Fibroblast of peridontal ligament (primary cell): Measurements from ENCODE around the gene TRIM46.

ENCODE experiments used
- DNase-seq: peaks from one replicate; pipeline ENCODE4 v3.0.0-alpha.2; 2010; ENCODE audit errors: extremely low read depth

Gene TRIM46

GRCh38 chr1:155171836-155172731 is 1.6 kb upstream of the TRIM46 start:
- DNase-seq, result no peak

DNA sequence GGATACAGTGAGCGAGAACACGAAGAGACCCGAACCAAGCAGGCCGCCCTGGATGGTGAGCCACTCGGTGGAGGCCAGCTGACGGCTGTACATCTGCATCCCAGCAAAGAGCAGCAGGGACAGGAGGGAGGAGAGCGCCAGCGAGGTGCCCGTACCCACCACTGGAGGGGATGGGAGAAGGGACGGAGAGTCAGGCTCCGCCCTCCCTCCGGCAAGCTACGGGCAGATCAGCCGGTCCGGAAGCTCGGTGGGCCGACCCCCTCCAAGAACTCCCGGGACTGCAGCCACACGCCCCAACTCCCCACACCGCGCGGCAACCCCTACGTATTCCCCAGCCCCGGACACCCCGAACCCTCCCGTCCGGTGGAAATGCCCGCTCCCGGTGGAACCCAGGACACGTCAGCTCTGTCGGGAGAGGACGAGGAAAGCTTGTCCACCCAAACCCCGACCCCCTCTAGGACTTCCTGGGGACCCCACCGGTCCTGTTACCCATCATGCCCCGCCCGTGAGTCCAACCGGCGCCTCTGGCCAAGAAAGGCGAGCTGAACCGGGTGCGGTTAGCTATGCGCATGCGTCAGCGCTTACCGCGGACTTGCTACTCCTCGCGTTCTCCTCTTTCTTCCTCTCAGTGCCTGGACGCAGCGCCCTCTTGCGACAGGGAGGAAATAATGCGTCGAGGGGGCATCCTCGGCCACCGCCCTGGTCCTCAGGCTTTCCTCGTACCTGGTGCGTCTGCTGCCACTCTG is 744 bp upstream of the TRIM46 start, which contains the start of gene KRTCAP2:
KRTCAP2 (minus strand) TSS at position 573 of the 746 bp plus-strand sequence; CDS start at position 493, 80 bp downstream.
- peak; percentile 96 for DNase-seq

GRCh38 chr1:155174324-155175280 is 953 bp downstream of the TRIM46 start:
- DNase-seq, result peak; percentile 16

GRCh38 chr1:155175281-155175926 is 1.8 kb downstream of the TRIM46 start:
- no peak for DNase-seq

GRCh38 chr1:155175927-155176371 is 2.3 kb downstream of the TRIM46 start:
- DNase-seq, result no peak

DNA sequence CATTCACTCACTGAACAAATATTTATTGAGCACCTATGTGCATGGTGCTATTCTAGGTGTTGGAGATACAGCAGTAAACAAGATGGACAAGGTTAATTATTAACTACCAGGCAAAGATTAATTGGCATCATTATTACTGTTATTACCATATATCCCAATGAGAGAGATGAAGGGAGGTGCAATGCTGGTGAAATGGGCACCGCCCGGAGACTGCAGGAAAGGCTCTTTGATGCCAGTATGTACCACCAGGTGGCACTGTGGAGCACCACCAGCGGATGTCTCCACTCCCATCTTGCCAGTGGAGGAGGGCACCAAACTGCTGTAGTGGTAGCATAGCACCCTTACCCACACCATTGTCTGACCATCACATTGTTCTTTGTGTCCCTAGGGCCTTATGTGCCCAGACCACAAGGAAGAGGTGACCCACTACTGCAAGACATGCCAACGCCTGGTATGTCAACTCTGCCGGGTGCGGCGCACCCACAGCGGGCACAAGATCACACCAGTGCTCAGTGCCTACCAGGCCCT is 3.0 kb downstream of the TRIM46 start:
- peak; percentile 75 for DNase-seq

DNA sequence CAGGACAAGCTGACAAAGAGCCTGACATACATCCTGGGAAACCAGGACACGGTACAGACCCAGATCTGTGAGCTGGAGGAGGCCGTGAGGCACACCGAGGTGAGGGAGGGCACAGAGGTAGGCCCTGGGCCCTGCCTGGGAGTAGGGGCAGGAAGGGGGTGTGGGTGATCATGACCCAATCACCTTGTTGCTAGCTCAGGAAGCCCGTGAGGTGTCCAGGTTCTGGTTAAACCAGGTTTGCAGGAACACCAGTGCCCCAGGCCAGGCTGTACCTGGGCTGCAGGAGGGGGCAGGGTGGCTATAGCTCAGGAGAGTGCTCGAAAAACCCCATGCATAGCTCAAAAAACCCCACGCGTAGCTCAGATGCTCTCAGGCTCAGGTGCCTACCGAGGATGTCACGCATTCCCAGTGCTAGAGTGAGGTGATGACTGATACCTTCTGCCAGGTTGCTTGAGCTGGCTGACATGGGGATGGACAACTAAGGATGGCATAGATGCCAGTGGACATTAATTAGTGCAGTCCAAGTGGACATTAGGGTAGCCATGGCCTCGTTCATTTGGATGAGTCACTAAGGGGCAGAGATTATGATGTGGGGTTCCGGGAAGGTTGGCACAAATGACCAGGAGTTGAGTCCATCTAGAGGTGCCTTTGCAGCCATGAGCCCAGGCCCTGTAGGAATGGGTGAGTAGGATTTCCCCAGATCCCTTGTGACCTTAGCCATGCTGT is 3.7 kb downstream of the TRIM46 start:
- DNase-seq, result no peak

DNA sequence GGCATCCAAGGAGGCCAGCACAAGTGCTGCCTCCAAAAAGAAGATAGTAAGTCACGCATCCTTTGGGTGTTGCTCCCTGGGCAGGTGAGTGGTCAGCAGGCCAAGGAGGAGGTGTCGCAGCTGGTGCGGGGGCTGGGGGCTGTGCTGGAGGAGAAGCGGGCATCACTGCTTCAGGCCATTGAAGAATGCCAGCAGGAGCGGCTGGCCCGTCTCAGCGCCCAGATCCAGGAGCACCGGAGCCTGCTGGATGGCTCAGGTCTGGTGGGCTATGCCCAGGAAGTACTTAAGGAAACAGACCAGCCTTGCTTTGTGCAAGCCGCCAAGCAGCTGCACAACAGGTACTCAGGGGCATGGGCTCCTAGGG is 4.3 kb downstream of the TRIM46 start:
- DNase-seq, result no peak

DNA sequence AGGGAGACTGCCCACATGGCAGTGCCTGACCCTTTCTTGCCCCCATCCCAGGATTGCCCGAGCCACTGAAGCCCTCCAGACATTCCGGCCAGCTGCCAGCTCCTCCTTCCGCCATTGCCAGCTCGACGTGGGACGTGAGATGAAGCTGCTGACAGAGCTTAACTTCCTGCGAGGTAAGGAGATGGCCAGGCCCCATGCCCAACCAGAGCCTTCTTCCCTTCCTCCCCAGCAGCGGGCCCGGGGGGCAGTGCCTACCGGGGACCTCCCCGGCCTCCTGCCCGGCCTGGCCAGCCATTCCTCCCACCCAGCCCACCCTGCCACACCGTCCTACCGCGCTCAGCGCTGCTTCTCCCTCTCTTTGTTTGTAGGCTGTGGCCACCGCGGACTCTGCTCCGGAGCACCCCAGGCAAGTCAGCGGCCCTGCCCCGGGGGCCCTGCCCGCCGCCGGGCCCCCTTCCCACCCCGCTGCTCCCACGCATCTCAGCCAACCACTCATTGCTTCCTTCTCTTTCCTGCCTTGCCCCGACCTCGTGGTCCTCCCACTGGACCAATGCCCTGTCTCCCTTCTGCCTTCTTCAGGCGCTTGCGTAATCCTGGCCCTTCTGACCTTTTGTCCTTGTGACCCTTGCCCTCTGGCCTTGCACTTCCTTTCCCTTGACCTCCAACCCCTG is 4.9 kb downstream of the TRIM46 start:
- DNase-seq, result no peak

- DNase-seq, result no peak
Observed at GRCh38 chr1:155179112-155180031, 5.7 kb downstream of the TRIM46 start.

GRCh38 chr1:155181371-155182051 is 7.9 kb downstream of the TRIM46 start:
- no peak for DNase-seq

DNA sequence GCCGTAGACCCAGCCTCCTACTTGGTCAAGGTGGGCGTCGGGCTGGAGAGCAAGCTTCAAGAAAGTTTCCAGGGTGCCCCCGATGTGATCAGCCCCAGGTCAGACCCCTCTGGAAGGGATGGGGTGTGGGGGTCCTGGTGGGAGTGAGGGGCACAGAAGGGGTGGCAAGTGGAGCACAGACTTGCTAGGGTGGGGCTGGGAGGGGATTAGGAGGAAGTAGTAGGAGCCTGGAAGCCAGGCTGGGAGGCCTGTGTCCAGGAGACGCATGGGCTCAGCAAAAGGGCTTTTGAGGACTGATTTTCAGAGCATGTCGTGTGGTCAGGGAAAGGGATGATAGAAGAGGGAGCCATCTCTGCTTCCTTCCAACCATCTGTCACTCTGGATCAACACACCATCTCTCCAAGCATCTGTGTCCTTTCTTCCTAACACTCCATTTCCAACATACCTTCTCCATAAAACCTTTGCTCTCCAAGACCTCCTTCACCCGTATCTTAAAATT is 8.5 kb downstream of the TRIM46 start:
- DNase-seq, result no peak

- DNase-seq, result no peak
Observed at GRCh38 chr1:155183775-155184221, 10.1 kb downstream of the TRIM46 start.

GRCh38 chr1:155184351-155184811 is 10.7 kb downstream of the TRIM46 start:
- no peak for DNase-seq

- DNase-seq, result no peak
Observed at GRCh38 chr1:155184835-155185782, 11.5 kb downstream of the TRIM46 start.

DNA sequence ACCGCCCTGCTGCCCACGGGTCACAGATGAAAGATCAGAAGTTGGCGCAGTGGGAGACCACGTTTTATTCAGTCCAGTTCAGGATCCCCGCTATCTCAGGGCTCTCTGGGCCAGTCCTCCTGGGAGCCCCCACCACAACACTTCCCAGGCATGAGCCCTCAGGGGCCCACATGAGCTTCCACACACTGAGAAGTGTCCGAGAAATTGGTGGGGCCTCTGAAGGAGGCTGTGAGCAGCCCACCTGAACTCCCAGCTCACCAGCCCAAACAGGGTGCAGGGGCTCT is 12.1 kb downstream of the TRIM46 start:
- no peak for DNase-seq
